DND-41 (cell line): Measurements from ENCODE around the gene GSTT2B.

Source experiments
- EZH2 ChIP-seq: IDR thresholded peaks from 3 replicates; pipeline ENCODE4 v1.6.1; 2012; ENCODE audit warnings: borderline replicate concordance, low read depth, mild to moderate bottlenecking, moderate library complexity, low read length, inconsistent platforms; ENCODE audit not compliant: severe bottlenecking
- TF ChIP-seq, protein P1 (sequence below): IDR thresholded peaks from 2 replicates; pipeline ENCODE4 v1.5.1; 2012; ENCODE audit warnings: borderline replicate concordance, low read length, moderate library complexity, mild to moderate bottlenecking; ENCODE audit not compliant: poor library complexity, severe bottlenecking; ENCODE audit errors: extremely low read depth

DNA sequence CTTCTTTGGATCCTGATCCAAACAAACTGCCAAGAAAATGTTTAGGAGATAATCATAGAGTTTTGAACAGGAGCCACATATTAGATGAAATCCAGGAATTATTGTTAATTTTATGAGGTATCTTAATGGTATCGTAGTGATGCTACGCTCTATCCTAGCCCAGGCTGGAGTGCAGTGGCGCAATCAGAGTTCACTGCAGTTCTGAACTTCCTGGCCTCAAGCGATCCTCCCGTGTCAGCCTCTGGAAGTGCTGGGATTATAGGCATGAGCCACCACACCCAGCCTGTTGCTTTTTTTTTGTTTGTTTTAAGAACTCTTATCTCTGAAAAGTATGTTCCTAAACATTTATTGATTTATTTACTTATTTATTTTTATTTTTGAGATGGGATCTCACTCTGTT is 41.9 kb upstream of the GSTT2B start:
- TF ChIP-seq, protein P1, sequence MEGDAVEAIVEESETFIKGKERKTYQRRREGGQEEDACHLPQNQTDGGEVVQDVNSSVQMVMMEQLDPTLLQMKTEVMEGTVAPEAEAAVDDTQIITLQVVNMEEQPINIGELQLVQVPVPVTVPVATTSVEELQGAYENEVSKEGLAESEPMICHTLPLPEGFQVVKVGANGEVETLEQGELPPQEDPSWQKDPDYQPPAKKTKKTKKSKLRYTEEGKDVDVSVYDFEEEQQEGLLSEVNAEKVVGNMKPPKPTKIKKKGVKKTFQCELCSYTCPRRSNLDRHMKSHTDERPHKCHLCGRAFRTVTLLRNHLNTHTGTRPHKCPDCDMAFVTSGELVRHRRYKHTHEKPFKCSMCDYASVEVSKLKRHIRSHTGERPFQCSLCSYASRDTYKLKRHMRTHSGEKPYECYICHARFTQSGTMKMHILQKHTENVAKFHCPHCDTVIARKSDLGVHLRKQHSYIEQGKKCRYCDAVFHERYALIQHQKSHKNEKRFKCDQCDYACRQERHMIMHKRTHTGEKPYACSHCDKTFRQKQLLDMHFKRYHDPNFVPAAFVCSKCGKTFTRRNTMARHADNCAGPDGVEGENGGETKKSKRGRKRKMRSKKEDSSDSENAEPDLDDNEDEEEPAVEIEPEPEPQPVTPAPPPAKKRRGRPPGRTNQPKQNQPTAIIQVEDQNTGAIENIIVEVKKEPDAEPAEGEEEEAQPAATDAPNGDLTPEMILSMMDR, result no peak
- no peak for TF ChIP-seq EZH2
